NK-92 (cell line): ENCODE data around the gene PARL.

Experiments
- DNase-seq: peaks from one replicate; lab custom pipeline; 2025; ENCODE audit not compliant: unreplicated experiment; lab: John Stamatoyannopoulos, UW

Gene PARL

DNA sequence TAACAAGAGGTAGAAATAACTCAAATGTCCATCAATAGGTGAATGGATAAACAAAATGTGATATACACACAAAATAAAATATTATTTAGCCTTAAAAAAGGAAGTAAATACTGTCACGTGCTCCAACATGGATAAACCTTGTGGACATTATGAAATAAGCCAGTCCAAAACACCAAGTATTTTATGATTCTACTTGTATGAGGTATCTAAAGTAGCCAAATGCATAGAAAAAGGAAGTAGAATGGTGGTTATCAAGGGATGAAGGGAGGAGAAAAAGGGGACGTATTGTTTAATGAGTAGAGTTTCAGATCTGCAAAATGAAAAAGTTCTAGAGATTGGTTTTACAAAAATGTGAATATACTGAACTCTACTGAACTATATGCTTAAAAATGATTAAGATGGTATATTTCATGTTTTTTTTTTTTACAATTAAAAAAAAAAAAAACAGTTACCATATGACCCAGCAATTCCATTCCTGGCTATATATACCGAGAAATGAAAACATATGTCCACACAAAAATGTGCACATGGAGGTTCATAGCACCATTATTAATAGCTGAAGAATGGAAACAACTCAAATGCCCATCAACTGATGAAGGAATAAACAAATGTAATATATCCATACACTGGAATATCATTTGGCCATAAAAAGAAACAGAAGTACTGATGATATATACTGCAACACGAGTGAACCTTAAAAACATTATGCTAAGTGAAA lies 30.2 kb downstream of the PARL start:
- no peak for DNase-seq

- no peak for DNase-seq
Measured at GRCh38 chr3:183845608-183846288, 38.9 kb downstream of the PARL start.

DNA sequence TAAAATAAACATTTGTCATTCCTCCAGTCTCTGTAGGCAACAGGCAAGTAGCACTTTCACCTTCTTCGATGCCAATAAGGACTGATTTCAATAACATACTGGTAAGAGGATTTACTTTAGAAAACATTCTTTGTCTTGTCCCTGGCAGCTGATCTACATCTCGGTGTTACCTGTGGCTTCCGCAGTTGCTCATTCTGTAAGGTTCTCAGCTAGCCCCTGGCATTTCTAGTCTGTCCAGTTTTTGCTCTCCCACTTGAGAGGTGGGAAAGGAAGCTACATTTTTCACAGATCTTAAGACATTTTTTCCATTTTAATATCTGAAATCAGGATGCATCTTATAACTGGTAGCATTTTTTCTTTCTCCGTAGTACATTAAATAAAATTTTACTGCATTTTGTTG lies 39.6 kb downstream of the PARL start:
- DNase-seq = no peak

DNA sequence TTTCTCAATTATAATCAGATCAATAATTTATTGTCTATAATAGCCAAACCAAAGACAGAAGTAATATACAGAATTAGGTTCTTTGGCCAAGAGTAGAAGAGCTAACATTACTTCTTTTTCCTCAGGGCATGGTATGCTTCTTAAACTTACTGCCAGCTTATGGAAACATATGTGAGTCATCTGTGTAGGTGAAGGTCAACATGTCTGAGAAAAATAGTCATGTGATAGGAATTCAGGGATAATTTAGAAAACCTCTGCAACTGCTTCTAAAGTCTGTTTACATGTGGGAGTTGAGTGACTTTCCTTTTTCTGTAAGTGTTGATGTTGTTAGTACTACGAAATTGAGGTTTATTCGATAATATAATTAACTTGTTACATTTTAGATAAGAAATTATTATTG lies 40.1 kb downstream of the PARL start:
- DNase-seq = no peak

- no peak for DNase-seq
Measured at GRCh38 chr3:183839751-183840150, 44.9 kb downstream of the PARL start.

DNA sequence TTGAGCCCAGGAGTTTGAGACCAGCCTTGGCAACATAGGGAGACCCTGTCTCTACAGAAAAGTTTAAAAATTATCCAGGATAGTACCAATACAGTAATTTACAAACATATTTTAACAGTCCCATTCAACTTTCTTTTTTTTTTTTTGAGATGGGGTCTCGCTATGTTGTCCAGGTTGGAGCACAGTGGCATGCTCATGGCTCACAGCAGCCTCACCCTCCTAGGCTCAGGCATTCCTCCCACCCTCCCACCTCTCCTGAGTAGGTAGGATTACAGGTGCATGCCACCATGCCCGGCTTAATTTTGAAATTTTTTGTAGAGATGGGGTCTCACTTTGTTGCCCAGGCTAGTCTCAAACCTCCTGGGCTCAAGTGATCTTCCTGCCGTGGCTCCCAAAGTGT lies 46.8 kb downstream of the PARL start:
- DNase-seq = no peak

DNA sequence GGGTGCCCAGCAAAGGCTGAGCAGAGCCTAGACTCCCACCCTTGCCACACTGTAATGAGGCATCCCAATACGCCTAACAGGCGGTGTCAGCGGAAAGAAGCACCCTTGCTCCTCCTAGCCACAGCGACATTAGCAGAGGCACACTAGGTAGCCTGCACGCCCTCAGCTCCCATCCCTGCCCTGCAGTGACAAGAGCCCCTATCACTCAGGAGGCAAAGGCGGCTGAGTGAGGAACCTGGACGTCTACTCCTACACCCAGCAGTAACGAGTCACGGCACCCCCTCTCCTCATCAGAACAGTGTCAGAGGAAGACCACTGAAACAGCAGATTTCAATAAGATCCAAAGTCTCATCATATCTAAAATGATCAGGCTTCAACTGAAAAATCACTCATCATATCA lies 47.3 kb downstream of the PARL start:
- no peak for DNase-seq

- DNase-seq = no peak
Measured at GRCh38 chr3:183833516-183833915, 51.2 kb downstream of the PARL start.

DNA sequence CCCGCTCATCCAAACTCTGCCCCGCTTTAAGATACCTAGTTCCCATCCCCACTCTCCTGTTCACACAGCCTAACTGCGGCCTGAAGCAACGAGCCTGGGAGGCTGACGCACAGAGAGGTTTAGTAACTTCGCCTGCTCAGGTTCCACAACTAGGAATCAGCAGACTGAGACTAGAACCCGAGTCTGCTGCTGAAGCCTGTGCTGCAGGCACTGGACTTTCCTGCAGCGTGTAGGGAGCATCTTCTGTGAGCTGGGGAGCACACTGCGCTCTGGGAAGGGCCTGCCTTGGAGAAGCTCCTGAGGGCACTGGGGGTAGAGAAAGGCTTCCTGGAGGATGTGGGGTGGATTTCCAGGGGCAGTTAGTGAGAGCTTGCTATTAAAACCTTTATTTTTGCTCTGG lies 54.5 kb downstream of the PARL start:
- DNase-seq = no peak

GRCh38 chr3:183829466-183829865 lies 55.2 kb downstream of the PARL start:
- no peak for DNase-seq

- DNase-seq = no peak
Measured at GRCh38 chr3:183828538-183828870, 56.2 kb downstream of the PARL start.

GRCh38 chr3:183827809-183828537 lies 56.7 kb downstream of the PARL start:
- no peak for DNase-seq

DNA sequence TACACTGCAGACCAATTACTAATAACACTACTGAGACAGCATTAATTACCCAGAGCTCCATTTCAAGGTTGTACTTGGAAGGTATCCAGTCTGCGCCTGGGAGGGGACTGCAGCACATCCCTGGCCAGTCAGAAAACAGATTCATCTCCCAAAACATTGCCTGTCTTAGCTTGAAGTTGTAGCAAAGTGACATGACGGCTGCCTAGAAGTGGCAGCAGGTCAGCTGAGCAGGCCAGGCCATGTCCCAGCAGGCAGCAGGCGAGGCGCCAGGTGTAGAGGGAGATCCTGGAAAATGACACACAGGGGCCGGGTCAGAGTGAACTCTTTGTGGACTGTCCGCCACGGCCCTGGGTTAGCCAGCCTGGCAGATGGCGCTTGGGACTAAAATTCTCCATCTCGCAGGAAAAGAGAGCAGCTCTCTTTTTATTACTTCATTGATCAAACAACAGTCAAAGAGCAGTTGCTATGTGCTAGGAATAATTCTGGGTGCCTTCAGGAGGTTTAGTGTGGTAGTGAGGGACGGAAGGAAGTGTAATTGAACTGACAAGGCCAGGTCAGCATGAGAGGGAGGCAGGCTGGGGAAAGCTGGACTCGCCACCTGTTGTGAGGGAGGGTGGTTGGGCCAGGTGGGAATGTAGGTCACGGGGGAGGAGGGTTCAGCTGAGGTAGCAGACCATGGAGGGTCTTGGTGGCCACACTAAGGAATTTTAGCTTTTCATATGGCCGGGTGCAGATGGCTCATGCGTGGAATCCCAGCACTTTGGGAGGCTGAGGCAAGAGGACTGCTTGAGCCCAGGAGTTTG lies 58.0 kb downstream of the PARL start:
- DNase-seq = no peak

- DNase-seq = no peak
Measured at GRCh38 chr3:183825456-183826161, 59.1 kb downstream of the PARL start, which contains the start of gene MAP6D1. Gene MAP6D1, minus strand, starts transcription at chr3:183825577. Its CDS starts 30 bp downstream, at chr3:183825547.

DNA sequence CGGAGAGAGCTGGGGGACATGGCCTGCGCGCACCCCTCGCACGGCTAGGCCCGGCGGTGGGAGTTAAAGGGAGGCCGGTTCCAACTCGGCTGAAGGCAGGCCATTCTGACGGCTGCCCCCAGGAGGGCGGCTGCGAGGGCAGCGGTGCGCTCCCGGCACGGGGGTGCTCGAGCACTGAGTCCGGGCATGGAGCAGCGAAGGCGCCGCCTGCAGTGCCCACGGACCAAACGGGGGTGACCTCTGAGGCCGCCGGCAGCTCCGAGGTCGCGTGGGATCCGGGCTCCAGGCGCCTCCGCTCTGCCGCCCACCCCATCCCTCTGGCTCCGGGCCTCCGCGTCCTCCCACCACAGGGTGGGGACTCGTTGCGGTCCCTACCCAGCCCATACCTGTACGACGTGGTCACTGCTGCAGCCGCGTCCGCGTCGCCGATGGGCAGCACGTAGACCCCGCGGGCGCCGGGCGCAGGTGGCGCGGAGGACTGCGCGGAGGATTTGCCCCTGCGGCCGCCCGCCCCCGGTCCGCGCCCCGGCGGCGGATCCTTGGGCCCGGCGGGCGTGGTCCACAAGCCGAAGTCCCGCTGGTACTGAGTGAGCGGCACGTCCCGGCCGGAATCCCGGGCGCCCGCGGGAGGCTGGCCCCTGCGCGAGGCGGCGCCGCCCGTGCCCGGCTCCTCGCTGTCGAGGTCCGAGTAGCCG lies 59.8 kb downstream of the PARL start:
- DNase-seq = no peak

- no peak for DNase-seq
Measured at GRCh38 chr3:183823963-183824362, 60.7 kb downstream of the PARL start.

DNA sequence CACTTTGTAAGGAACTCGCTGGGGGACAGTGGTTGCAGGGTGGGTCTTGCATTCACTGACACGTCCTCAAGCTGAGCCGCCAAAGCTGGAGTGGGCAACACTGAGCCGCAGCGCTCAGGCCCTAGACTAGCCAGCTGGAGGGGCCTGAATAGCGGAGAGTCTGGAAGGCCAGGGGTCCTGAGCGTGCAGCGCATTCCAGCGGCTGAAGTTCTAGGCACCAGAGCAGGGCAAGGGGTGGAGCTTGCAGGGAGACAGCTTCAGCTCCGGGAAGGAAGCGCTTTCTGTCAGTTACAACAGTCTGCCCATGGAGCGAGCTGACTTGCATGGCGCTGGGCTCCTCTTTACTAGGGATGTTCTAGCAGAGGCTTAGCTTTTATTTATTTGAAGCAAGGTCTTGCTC lies 62.0 kb downstream of the PARL start:
- DNase-seq = no peak

GRCh38 chr3:183819831-183820230 lies 64.8 kb downstream of the PARL start:
- no peak for DNase-seq

DNA sequence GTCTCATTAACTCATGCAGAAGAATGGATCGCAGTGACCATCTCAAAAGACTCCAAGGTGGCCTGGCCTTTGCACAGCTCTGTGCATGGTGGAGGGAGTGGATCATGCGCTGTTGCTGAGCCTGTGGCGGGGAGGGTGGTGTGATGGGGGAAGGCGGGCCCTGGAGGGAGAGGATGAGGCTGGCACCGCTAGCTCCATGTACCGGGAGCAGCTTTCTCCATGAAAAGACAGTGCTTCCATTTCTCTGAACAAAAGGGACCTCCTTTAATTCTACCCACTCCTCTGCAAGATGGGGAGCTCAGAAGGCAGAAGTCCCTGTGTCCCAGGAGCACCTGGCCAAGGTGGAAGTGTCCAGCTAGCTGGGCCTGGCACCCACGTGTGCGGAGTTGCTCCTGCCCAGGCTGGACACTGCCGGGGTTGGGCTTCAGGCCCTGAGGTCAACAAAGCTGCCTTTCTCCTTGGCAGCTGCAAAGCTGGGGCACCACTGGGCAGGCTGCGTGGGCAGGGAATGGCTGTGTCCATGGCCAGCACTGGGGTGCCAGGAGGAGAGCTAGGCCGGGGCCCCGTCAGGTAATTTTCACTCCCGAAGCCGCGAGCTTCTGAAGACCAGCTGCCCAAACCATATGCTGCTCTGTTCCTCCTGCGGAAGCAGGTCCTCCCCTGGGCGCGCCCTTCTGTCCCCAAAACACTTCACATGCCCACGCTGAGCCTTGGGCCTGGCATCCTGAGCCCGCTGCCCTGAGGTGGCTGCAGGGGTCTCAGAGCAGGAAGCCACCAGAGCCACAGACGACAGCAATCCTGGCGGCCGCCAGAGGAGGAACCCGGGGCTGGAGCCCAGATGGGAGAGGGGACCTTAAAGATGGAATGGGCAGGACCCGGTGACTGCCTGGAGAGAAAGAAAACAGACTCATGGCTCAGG lies 65.7 kb downstream of the PARL start:
- DNase-seq = no peak
